Mesendoderm (in vitro differentiated cells): ENCODE results near the gene UBE2I.

Experiments used
- DNase-seq: peaks from one replicate; pipeline ENCODE4 v3.0.0; 2013
- H2AK5ac ChIP-seq: 2 replicates; pipeline ENCODE4 v1.6.1; 2013; ENCODE audit warnings: low read length, inconsistent platforms
- H2BK120ac ChIP-seq: 2 replicates; pipeline ENCODE4 v1.6.1; 2013; ENCODE audit warnings: low read depth, mild to moderate bottlenecking, low read length, moderate library complexity, mixed read lengths
- H2BK15ac ChIP-seq: replicated peaks from 2 replicates; pipeline ENCODE4 v1.6.1; 2013; ENCODE audit warnings: low read depth, mild to moderate bottlenecking, moderate library complexity
- H2BK5ac ChIP-seq: 2 replicates; pipeline ENCODE4 v1.6.1; 2013; ENCODE audit warnings: low read length, inconsistent platforms
- H3K18ac ChIP-seq: 2 replicates; pipeline ENCODE4 v1.6.1; 2013; ENCODE audit warnings: mild to moderate bottlenecking, low read length, mixed read lengths
- H3K23ac ChIP-seq: one replicate; pipeline ENCODE4 v1.6.1; 2013; ENCODE audit warnings: low read length
- H3K27ac ChIP-seq: 2 replicates; pipeline ENCODE4 v1.5.1; 2013; ENCODE audit warnings: low read depth, mild to moderate bottlenecking, inconsistent platforms, low read length, moderate library complexity
- H3K27me3 ChIP-seq: 2 replicates; pipeline ENCODE4 v1.6.1; 2013; ENCODE audit warnings: low read length, control low read depth, mild to moderate bottlenecking, inconsistent platforms; ENCODE audit not compliant: insufficient read depth, poor library complexity
- H3K36me3 ChIP-seq: 2 replicates; pipeline ENCODE4 v1.6.1; 2013; ENCODE audit warnings: low read length, inconsistent platforms; ENCODE audit not compliant: control insufficient read depth, insufficient read depth
- H3K4ac ChIP-seq: one replicate; pipeline ENCODE4 v1.6.1; 2013; ENCODE audit warnings: low read depth, mild to moderate bottlenecking, low read length, moderate library complexity
- H3K4me1 ChIP-seq: 2 replicates; pipeline ENCODE4 v1.6.1; 2013; ENCODE audit warnings: low read depth, low read length, inconsistent platforms; ENCODE audit not compliant: control insufficient read depth
- H3K4me2 ChIP-seq: 2 replicates; pipeline ENCODE4 v1.6.1; 2013; ENCODE audit warnings: low read length
- H3K4me3 ChIP-seq: 2 replicates; pipeline ENCODE4 v1.5.1; 2013; ENCODE audit warnings: mild to moderate bottlenecking, low read length
- H3K56ac ChIP-seq: one replicate; pipeline ENCODE4 v1.6.1; 2013; ENCODE audit warnings: low read length
- H3K79me1 ChIP-seq: 2 replicates; pipeline ENCODE4 v1.6.1; 2013; ENCODE audit warnings: low read length, inconsistent platforms
- H3K79me2 ChIP-seq: 2 replicates; pipeline ENCODE4 v1.6.1; 2013; ENCODE audit warnings: mild to moderate bottlenecking, low read length; ENCODE audit not compliant: control insufficient read depth, insufficient read depth
- H3K9ac ChIP-seq: 2 replicates; pipeline ENCODE4 v1.6.1; 2013; ENCODE audit warnings: low read length, inconsistent platforms
- H4K5ac ChIP-seq: one replicate; pipeline ENCODE4 v1.6.1; 2013; ENCODE audit warnings: low read length
- H4K8ac ChIP-seq: one replicate; pipeline ENCODE4 v1.6.1; 2013; ENCODE audit warnings: low read depth, mild to moderate bottlenecking, control low read depth, low read length, moderate library complexity
- WGBS: extraction: QIAGEN DNeasy Blood & Tissue Kit; methylation state at CpG from one replicate; pipeline ENCODE4 v1.1.7; 2013; ENCODE audit warnings: low lambda C conversion rate, missing lambda C conversion rate; ENCODE audit not compliant: insufficient coverage; ENCODE audit errors: extremely low coverage; 5-methylcytosine and 5-hydroxymethylcytosine counted together

Gene UBE2I

DNA sequence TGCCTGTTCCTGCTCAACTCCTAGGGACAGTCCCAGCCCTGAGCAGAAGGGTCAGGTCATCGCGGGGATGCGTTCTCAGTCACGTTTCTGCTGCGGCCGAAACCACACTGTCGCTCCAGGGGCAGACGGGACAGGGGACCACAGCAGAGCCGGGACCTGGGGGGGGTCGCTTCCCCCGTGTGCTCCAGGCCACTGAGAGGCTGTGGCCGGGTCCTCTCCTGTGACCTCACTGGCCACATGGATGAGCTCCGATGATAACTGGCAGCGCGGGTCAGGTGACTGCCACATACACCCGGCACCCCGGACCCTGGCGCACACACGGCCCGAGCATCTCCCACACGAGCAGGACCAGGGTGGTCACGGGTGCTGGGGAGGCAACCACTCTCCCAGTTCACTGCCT, 55.1 kb downstream of the UBE2I start:
- H2AK5ac ChIP-seq = no peak overlapping the region
- peaks cover 2% of the 10 kb centered on the region for H3K79me2 ChIP-seq
- peaks cover 5% of the 10 kb centered on the region for H3K36me3 ChIP-seq
- peaks cover 4% of the 10 kb centered on the region for H3K79me1 ChIP-seq
- no peak overlapping the region for H3K4ac ChIP-seq
- H2BK5ac ChIP-seq = no peak overlapping the region
- no peak overlapping the region for H3K56ac ChIP-seq
- no peak overlapping the region for H3K27ac ChIP-seq
- H3K27me3 ChIP-seq = no peaks in the 10 kb centered on the region
- no peak overlapping the region for H3K4me2 ChIP-seq
- no peak for DNase-seq
- H3K4me3 ChIP-seq = no peak overlapping the region
- H3K9ac ChIP-seq = no peak overlapping the region
- H2BK120ac ChIP-seq = no peak overlapping the region
- H3K18ac ChIP-seq = no peak overlapping the region
- H3K23ac ChIP-seq = no peak overlapping the region
- no peak overlapping the region for H2BK15ac ChIP-seq
- H4K5ac ChIP-seq = no peak overlapping the region
- no peaks in the 10 kb centered on the region for H3K4me1 ChIP-seq
- H4K8ac ChIP-seq = no peak overlapping the region
- no CpG with 5 or more reads among the region's 22 CpGs for WGBS

DNA sequence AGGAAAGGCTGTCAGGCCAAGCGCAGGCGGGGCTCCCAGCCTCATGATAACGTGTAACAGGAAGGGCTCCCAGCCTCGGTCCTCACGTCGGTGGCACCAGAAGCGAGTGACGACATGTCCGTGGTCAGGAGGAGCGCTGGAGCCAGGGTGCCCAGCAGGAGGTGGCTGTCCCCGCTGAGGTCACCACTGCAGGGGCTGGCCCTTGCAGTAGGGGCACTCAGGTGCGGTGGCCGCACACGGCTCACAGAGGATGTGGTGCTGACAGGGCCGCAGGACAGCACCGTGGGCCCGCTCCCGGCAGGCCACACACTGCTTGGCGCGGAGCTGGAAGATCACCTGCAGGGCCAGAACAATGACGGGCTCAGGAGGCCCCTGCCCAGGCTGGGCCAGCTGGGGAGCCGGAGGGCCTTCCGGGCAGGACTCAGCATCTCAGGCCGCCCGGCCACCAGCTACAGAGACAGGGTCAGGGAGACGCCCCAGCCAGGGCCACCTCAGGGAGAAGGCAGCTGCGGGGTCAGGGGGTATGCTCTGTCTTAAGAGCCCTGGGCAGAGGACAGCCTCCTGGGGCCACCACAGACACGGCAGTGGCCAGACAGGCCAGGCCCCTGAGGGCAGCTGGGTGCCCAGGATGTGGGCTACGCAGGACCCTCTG, 56.8 kb downstream of the UBE2I start:
- no peak for DNase-seq
- no peak overlapping the region for H2BK120ac ChIP-seq
- WGBS = no CpG with 5 or more reads among the region's 29 CpGs

GRCh38 chr16:1366712-1367299, 57.4 kb downstream of the UBE2I start:
- no CpG with 5 or more reads among the region's 24 CpGs for WGBS
- Histone ChIP-seq H3K9ac (no peak overlapping the region), H3K27ac (no peak overlapping the region), H4K5ac (no peak overlapping the region), H3K4me2 (no peak overlapping the region), H2BK120ac (no peak overlapping the region), H4K8ac (no peak overlapping the region), H3K23ac (no peak overlapping the region), H3K79me1 (peaks cover 4% of the 10 kb centered on the region), H3K18ac (no peak overlapping the region), H2AK5ac (no peak overlapping the region), H3K4me3 (no peak overlapping the region), H3K27me3 (no peaks in the 10 kb centered on the region), H3K36me3 (peaks cover 5% of the 10 kb centered on the region), H3K56ac (no peak overlapping the region), H2BK15ac (no peak overlapping the region), H3K4ac (no peak overlapping the region), H3K4me1 (no peaks in the 10 kb centered on the region), H2BK5ac (no peak overlapping the region), H3K79me2 (peaks cover 2% of the 10 kb centered on the region)
- no peak for DNase-seq

More for the DNA sequence above, 56.8 kb downstream of the UBE2I start:
- H3K9ac ChIP-seq = no peak overlapping the region
- no peak overlapping the region for H3K4me2 ChIP-seq
- no peaks in the 10 kb centered on the region for H3K27me3 ChIP-seq
- no peaks in the 10 kb centered on the region for H3K4me1 ChIP-seq
- no peak overlapping the region for H3K56ac ChIP-seq
- H3K18ac ChIP-seq = no peak overlapping the region
- H2BK15ac ChIP-seq = no peak overlapping the region
- no peak overlapping the region for H3K23ac ChIP-seq
- H4K8ac ChIP-seq = no peak overlapping the region
- no peak overlapping the region for H4K5ac ChIP-seq
- no peak overlapping the region for H2AK5ac ChIP-seq
- peaks cover 4% of the 10 kb centered on the region for H3K79me1 ChIP-seq
- no peak overlapping the region for H2BK5ac ChIP-seq
- H3K4me3 ChIP-seq = no peak overlapping the region
- no peak overlapping the region for H3K4ac ChIP-seq
- no peak overlapping the region for H3K27ac ChIP-seq
- H3K36me3 ChIP-seq = peaks cover 5% of the 10 kb centered on the region
- H3K79me2 ChIP-seq = peaks cover 2% of the 10 kb centered on the region

- H3K4me2 ChIP-seq = no peak overlapping the region
- no peak overlapping the region for H2BK120ac ChIP-seq
- no peaks in the 10 kb centered on the region for H3K27me3 ChIP-seq
- H4K8ac ChIP-seq = no peak overlapping the region
- no peak overlapping the region for H4K5ac ChIP-seq
- no peak overlapping the region for H2BK15ac ChIP-seq
- H3K4me3 ChIP-seq = no peak overlapping the region
- H3K36me3 ChIP-seq = peaks cover 5% of the 10 kb centered on the region
- H2AK5ac ChIP-seq = no peak overlapping the region
- H2BK5ac ChIP-seq = no peak overlapping the region
- H3K79me1 ChIP-seq = peaks cover 3% of the 10 kb centered on the region
- no peak overlapping the region for H3K27ac ChIP-seq
- no peak overlapping the region for H3K18ac ChIP-seq
- no CpG with 5 or more reads among the region's 27 CpGs for WGBS
- no peak overlapping the region for H3K4ac ChIP-seq
- H3K79me2 ChIP-seq = no peaks in the 10 kb centered on the region
- no peak for DNase-seq
- H3K9ac ChIP-seq = no peak overlapping the region
- H3K56ac ChIP-seq = no peak overlapping the region
- no peaks in the 10 kb centered on the region for H3K4me1 ChIP-seq
- no peak overlapping the region for H3K23ac ChIP-seq
These were observed 58.2 kb downstream of the UBE2I start for GRCh38 chr16:1367486-1368174.

- H3K27ac ChIP-seq = no peak overlapping the region
- no peaks in the 10 kb centered on the region for H3K4me1 ChIP-seq
- no peak overlapping the region for H3K4me2 ChIP-seq
- no peak overlapping the region for H3K4ac ChIP-seq
- DNase-seq = no peak
- no peak overlapping the region for H3K56ac ChIP-seq
- peaks cover 1% of the 10 kb centered on the region for H3K36me3 ChIP-seq
- H4K5ac ChIP-seq = no peak overlapping the region
- H2BK5ac ChIP-seq = no peak overlapping the region
- WGBS = no CpG with 5 or more reads among the region's 33 CpGs
- H2AK5ac ChIP-seq = no peak overlapping the region
- no peak overlapping the region for H4K8ac ChIP-seq
- H3K27me3 ChIP-seq = no peaks in the 10 kb centered on the region
- H3K4me3 ChIP-seq = no peak overlapping the region
- H2BK15ac ChIP-seq = no peak overlapping the region
- no peak overlapping the region for H3K18ac ChIP-seq
- H3K79me2 ChIP-seq = peaks cover 2% of the 10 kb centered on the region
- H3K23ac ChIP-seq = no peak overlapping the region
- H2BK120ac ChIP-seq = no peak overlapping the region
- H3K79me1 ChIP-seq = peaks cover 5% of the 10 kb centered on the region
- no peak overlapping the region for H3K9ac ChIP-seq
These were observed 61.9 kb downstream of the UBE2I start for GRCh38 chr16:1371054-1371978.
